ENCODE data around the gene GAB3.

GRCh38 chrX:154734061-154734781 is 16.7 kb downstream of the GAB3 start:
- TF ChIP-seq BACH2 (CRISPR knock-in tag; IDR thresholded peaks at IDR 0.05; ENCODE audit: borderline replicate concordance) (no peak), RARB (CRISPR knock-in tag; IDR thresholded peaks at IDR 0.05) (no peak), ZFP3 (CRISPR knock-in tag; IDR thresholded peaks at IDR 0.05) (no peak)
